Kidney (tissue), 14 donors: ENCODE measurements around the gene CCDC14. TPM values are rescaled to one million over a fixed set of nuclear protein-coding genes. Genes with fewer than 3 reads are reported as not detected.

Source experiments
- DNase-seq, 5 donors: peaks; one replicate each; pipeline ENCODE4 v3.0.0-alpha.2; 2013 to 2020
- FAIRE-seq: peaks from 2 replicates; lab custom pipeline; 2012; peaks lifted over from hg19 to GRCh38; lab: Jason Lieb, UNC
- H3K27ac ChIP-seq, 2 donors: one replicate each; pipeline ENCODE4 v1.7.0; 2013; ENCODE audit warnings: low read depth in 2 of 2, low read length in 2 of 2, inconsistent platforms in 1 of 2
- H3K27me3 ChIP-seq: one replicate; pipeline ENCODE4 v1.7.1; 2013; ENCODE audit warnings: low read length, inconsistent platforms; ENCODE audit not compliant: control insufficient read depth, insufficient read depth
- H3K36me3 ChIP-seq, 3 donors: one replicate each; pipeline versions ENCODE4 v1.7.0 to v1.7.1; 2013; ENCODE audit warnings: low read length in 3 of 3, control low read depth in 1 of 3, inconsistent platforms in 1 of 3; ENCODE audit not compliant: insufficient read depth in 3 of 3, control insufficient read depth in 2 of 3
- H3K4me1 ChIP-seq, 3 donors: one replicate each; pipeline versions ENCODE4 v1.7.0 to v1.7.1; 2013; ENCODE audit warnings: low read length in 3 of 3, inconsistent platforms in 1 of 3, low read depth in 1 of 3; ENCODE audit not compliant: control insufficient read depth in 2 of 3, insufficient read depth in 2 of 3
- H3K4me3 ChIP-seq, 3 donors: one replicate each; pipeline versions ENCODE4 v1.7.0 to v1.8.1; 2013; ENCODE audit warnings: low read length in 3 of 3, control low read depth in 1 of 3, inconsistent platforms in 1 of 3
- H3K9ac ChIP-seq, 3 donors: one replicate each; pipeline versions ENCODE4 v1.7.0 to v1.7.1; 2013; ENCODE audit warnings: low read length in 3 of 3, control low read depth in 1 of 3, inconsistent platforms in 1 of 3
- H3K9me3 ChIP-seq, 3 donors: one replicate each; pipeline versions ENCODE4 v1.7.0 to v1.7.1; 2013; ENCODE audit warnings: low read length in 3 of 3, control low read depth in 1 of 3, inconsistent platforms in 1 of 3; ENCODE audit not compliant: control insufficient read depth in 2 of 3, insufficient read depth in 1 of 3
- intact Hi-C: fragments of 100-400 bp; cut with DNase I; formaldehyde crosslinking; loops from one replicate; pipeline ENCODE4 v1.11.1; 2022
- polyA plus RNA-seq: library from polyadenylated mRNA; stranded (reverse); fragments of 350-450 nt; fragmentation: Illumina TruSeq; extraction: RNeasy Lipid Tissue Mini Kit (QIAGEN cat#74804); gene quantifications from one replicate; pipeline ENCODE4 v1.2.3, GENCODE V29; 2014; ENCODE audit warnings: low read depth, low replicate concordance; ENCODE audit not compliant: insufficient read depth
- total RNA-seq: library from RNA; stranded (reverse); fragmentation: NEBNext Ultra II Directional; extraction: Animal tissue kit (Norgen Biotek cat#: 25700); gene quantifications from one replicate; pipeline ENCODE4 v1.2.1, GENCODE V29; 2021
- TF ChIP-seq, protein P1 (sequence below): IDR thresholded peaks from 3 replicates; pipeline ENCODE4 v1.5.1; 2012; ENCODE audit warnings: mild to moderate bottlenecking, moderate library complexity, borderline replicate concordance; ENCODE audit not compliant: insufficient read depth; ENCODE audit errors: extremely low read depth
- donor health status: control.
- donor health status: control.
- donor health status: control.
- donor health status: control.
- donor health status: control.
- donor health status: DM: yes; HTN: yes; CAD: no.
- donor health status: Normal renal cell carcinoma (clear cell type).

The CCDC14 gene
- total and polyA plus RNA-seq, 2 donors from 2014 or later = 8.3 to 28.2 TPM

GRCh38 chr3:123877466-123877865 is 83.6 kb downstream of the CCDC14 start:
- no peaks in the 10 kb centered on the region for H3K4me1 ChIP-seq
- intact Hi-C loops = no loop called here
- TF ChIP-seq, protein P1, sequence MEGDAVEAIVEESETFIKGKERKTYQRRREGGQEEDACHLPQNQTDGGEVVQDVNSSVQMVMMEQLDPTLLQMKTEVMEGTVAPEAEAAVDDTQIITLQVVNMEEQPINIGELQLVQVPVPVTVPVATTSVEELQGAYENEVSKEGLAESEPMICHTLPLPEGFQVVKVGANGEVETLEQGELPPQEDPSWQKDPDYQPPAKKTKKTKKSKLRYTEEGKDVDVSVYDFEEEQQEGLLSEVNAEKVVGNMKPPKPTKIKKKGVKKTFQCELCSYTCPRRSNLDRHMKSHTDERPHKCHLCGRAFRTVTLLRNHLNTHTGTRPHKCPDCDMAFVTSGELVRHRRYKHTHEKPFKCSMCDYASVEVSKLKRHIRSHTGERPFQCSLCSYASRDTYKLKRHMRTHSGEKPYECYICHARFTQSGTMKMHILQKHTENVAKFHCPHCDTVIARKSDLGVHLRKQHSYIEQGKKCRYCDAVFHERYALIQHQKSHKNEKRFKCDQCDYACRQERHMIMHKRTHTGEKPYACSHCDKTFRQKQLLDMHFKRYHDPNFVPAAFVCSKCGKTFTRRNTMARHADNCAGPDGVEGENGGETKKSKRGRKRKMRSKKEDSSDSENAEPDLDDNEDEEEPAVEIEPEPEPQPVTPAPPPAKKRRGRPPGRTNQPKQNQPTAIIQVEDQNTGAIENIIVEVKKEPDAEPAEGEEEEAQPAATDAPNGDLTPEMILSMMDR = no peak
- no peaks in the 10 kb centered on the region for H3K27me3 ChIP-seq
- no peak overlapping the region for H3K27ac ChIP-seq
- H3K36me3 ChIP-seq = no peaks in the 10 kb centered on the region
- no peak overlapping the region for H3K9ac ChIP-seq
- no peak for DNase-seq
- FAIRE-seq = no peak
- no peak overlapping the region for H3K4me3 ChIP-seq
- peaks cover 0 to 2% (median 0%) of the 10 kb centered on the region in 3 donors for H3K9me3 ChIP-seq

DNA sequence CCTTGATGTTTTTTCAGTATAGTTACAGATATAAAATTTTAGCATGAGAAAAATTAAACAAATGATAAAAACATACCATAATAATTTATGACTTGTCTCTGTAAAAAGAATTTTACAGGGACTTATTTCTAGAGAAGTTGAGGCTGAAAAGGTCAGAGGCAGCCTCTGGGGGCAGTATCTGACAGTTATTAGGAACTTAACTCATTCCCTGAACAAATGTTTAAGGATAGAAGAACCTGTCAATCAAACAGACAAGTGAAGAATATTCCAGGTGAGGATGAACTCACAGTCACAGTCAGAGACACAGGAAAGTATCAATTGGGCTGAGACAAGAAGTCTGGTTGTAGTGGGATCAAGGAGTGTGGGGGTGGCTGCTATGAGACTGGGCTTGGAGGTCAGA is 84.2 kb downstream of the CCDC14 start:
- H3K4me3 ChIP-seq = no peak overlapping the region
- H3K4me1 ChIP-seq = no peaks in the 10 kb centered on the region
- no peaks in the 10 kb centered on the region for H3K27me3 ChIP-seq
- TF ChIP-seq, protein P1 = no peak
- DNase-seq (no peak), FAIRE-seq (no peak)
- H3K9me3 ChIP-seq = peaks cover 0 to 2% (median 0%) of the 10 kb centered on the region in 3 donors
- H3K9ac ChIP-seq = no peak overlapping the region
- intact Hi-C loops = no loop called here
- H3K27ac ChIP-seq = no peak overlapping the region
- H3K36me3 ChIP-seq = no peaks in the 10 kb centered on the region

GRCh38 chr3:123872621-123873020 is 88.4 kb downstream of the CCDC14 start:
- H3K27ac ChIP-seq = no peak overlapping the region
- FAIRE-seq (no peak), DNase-seq (peak in 2 of 5 donors; percentile 17 to 34)
- H3K27me3 ChIP-seq = no peaks in the 10 kb centered on the region
- H3K36me3 ChIP-seq = no peaks in the 10 kb centered on the region
- intact Hi-C loops = no loop called here
- TF ChIP-seq, protein P1 = no peak
- no peak overlapping the region for H3K4me3 ChIP-seq
- no peak overlapping the region for H3K9ac ChIP-seq
- H3K4me1 ChIP-seq = no peaks in the 10 kb centered on the region
- H3K9me3 ChIP-seq = peaks cover 0 to 2% (median 0%) of the 10 kb centered on the region in 3 donors

GRCh38 chr3:123871946-123872345 is 89.1 kb downstream of the CCDC14 start:
- Histone ChIP-seq H3K9me3 (peaks cover 0 to 2% (median 0%) of the 10 kb centered on the region in 3 donors), H3K36me3 (no peaks in the 10 kb centered on the region), H3K4me1 (no peaks in the 10 kb centered on the region), H3K27me3 (no peaks in the 10 kb centered on the region), H3K4me3 (no peak overlapping the region), H3K9ac (no peak overlapping the region), H3K27ac (no peak overlapping the region)
- TF ChIP-seq, protein P1 = no peak
- intact Hi-C loops = no loop called here
- FAIRE-seq (no peak), DNase-seq (no peak)
